Fibroblast of lung (primary cell): ENCODE data around the gene ZFAND5. TPM values are rescaled to one million over a fixed set of nuclear protein-coding genes. Genes with fewer than 3 reads are reported as not detected.

Experiments
- DNase-seq, 2 donors: peaks; one replicate each; pipeline versions ENCODE4 v3.0.0 to v3.0.0-alpha.2; 2010; ENCODE audit warnings: low read depth in 2 of 2
- H2AFZ ChIP-seq: 2 replicates; pipeline ENCODE4 v1.5.1; 2012; ENCODE audit warnings: low read length, control low read depth, inconsistent platforms
- H3K27ac ChIP-seq: 2 replicates; pipeline ENCODE4 v1.5.1; 2011; ENCODE audit warnings: low read length, control low read depth; ENCODE audit not compliant: insufficient read depth
- H3K27me3 ChIP-seq: 2 replicates; pipeline ENCODE4 v1.5.1; 2011; ENCODE audit warnings: mild to moderate bottlenecking, low read length; ENCODE audit not compliant: control insufficient read depth, insufficient read depth
- H3K36me3 ChIP-seq: 2 replicates; pipeline ENCODE4 v1.5.1; 2011; ENCODE audit warnings: low read length; ENCODE audit not compliant: control insufficient read depth, insufficient read depth
- H3K4me1 ChIP-seq: 2 replicates; pipeline ENCODE4 v1.5.1; 2011; ENCODE audit warnings: low read length; ENCODE audit not compliant: control insufficient read depth, insufficient read depth; ENCODE audit errors: extremely low read depth
- H3K4me2 ChIP-seq: 2 replicates; pipeline ENCODE4 v1.5.1; 2011; ENCODE audit warnings: low read length, control low read depth; ENCODE audit not compliant: insufficient read depth; ENCODE audit errors: extremely low read depth
- H3K4me3 ChIP-seq, 4 experiments: fragments of 200-600 bp in 1 of 4; sonication (generic) in 1 of 4; replicated peaks in 1 of 4; 2 replicates each; pipeline ENCODE4 v1.5.1; 2011 to 2016; ENCODE audit warnings: low read length in 4 of 4, low read depth in 3 of 4, mild to moderate bottlenecking in 3 of 4, control low read depth in 2 of 4, inconsistent platforms in 1 of 4, mixed read lengths in 1 of 4; ENCODE audit not compliant: insufficient read depth in 1 of 4; ENCODE audit errors: control extremely low read depth in 1 of 4
- H3K79me2 ChIP-seq: 2 replicates; pipeline ENCODE4 v1.5.1; 2012; ENCODE audit warnings: mild to moderate bottlenecking, low read length, inconsistent platforms; ENCODE audit not compliant: control insufficient read depth, insufficient read depth
- H3K9ac ChIP-seq: 2 replicates; pipeline ENCODE4 v1.5.1; 2011; ENCODE audit warnings: mild to moderate bottlenecking, low read length, control low read depth; ENCODE audit not compliant: insufficient read depth
- H3K9me3 ChIP-seq: 2 replicates; pipeline ENCODE4 v1.5.1; 2012; ENCODE audit warnings: low read depth, low read length; ENCODE audit not compliant: control insufficient read depth, insufficient read depth
- H4K20me1 ChIP-seq: 2 replicates; pipeline ENCODE4 v1.5.1; 2011; ENCODE audit warnings: low read length; ENCODE audit not compliant: control insufficient read depth, insufficient read depth; ENCODE audit errors: extremely low read depth
- CTCF ChIP-seq, 2 donors: IDR thresholded peaks in 1 of 2; conservative IDR thresholded peaks in 1 of 2; 1 replicate in 1 of 2; 2 replicates in 1 of 2; pipeline ENCODE4 v1.5.1; 2011 to 2012; ENCODE audit warnings: low read length in 2 of 2, control low read depth in 1 of 2, inconsistent platforms in 1 of 2, low read depth in 1 of 2, mild to moderate bottlenecking in 1 of 2
- EZH2 ChIP-seq: IDR thresholded peaks from 2 replicates; pipeline ENCODE4 v1.5.1; 2012; ENCODE audit warnings: low read length, control low read depth, mild to moderate bottlenecking; ENCODE audit errors: missing control alignments
- polyA plus RNA-seq, 2 donors: library from polyadenylated mRNA; depleted of rRNA in 1 of 2; stranded (reverse) in 1 of 2; unstranded in 1 of 2; fragments of >200 nt; gene quantifications; 2 replicates each; pipeline ENCODE4 v1.2.1, GENCODE V29; 2011 to 2012; ENCODE audit warnings: missing spikeins in 1 of 2
- total RNA-seq: library from RNA; depleted of rRNA; stranded (reverse); fragments of >200 nt; gene quantifications from 2 replicates; pipeline ENCODE4 v1.2.1, GENCODE V29; 2014

ZFAND5 gene
- total and polyA plus RNA-seq, 2 donors (not counting 1 experiment from before 2014, with no cell fraction given): 153 to 159 TPM

- DNase-seq: peak in 1 of 2 donors; percentile 89
Observed at GRCh38 chr9:72315089-72315509, 49.9 kb downstream of the ZFAND5 start.

GRCh38 chr9:72313507-72313906, 51.5 kb downstream of the ZFAND5 start:
- TF ChIP-seq EZH2 (no peak), CTCF (conservative IDR thresholded peaks at IDR 0.05 in 1 of 2, IDR thresholded peaks at IDR 0.05 in 1 of 2; ENCODE audit: low read depth in 1 of 2, low read length in 2 of 2) (no peak)
- Histone ChIP-seq H3K4me3 (no peak overlapping the region), H3K9ac (no peak overlapping the region), H4K20me1 (no peaks in the 10 kb centered on the region), H3K79me2 (no peaks in the 10 kb centered on the region), H3K36me3 (no peaks in the 10 kb centered on the region), H3K27me3 (no peaks in the 10 kb centered on the region), H3K4me1 (peaks cover 17% of the 10 kb centered on the region), H3K27ac (no peak overlapping the region), H3K9me3 (no peaks in the 10 kb centered on the region), H3K4me2 (no peak overlapping the region), H2AFZ (no peak overlapping the region)
- no peak for DNase-seq

More at GRCh38 chr9:72315089-72315509, 49.9 kb downstream of the ZFAND5 start:
- no peak overlapping the region for H2AFZ ChIP-seq
- TF ChIP-seq CTCF (conservative IDR thresholded peaks at IDR 0.05 in 1 of 2, IDR thresholded peaks at IDR 0.05 in 1 of 2; ENCODE audit: low read depth in 1 of 2, low read length in 2 of 2) (no peak), EZH2 (no peak)
- no peaks in the 10 kb centered on the region for H3K27me3 ChIP-seq
- H3K9ac ChIP-seq: no peak overlapping the region
- no peaks in the 10 kb centered on the region for H3K9me3 ChIP-seq
- no peaks in the 10 kb centered on the region for H3K79me2 ChIP-seq
- H3K4me1 ChIP-seq: peaks cover 17% of the 10 kb centered on the region
- H3K27ac ChIP-seq: no peak overlapping the region
- peak overlapping the region; percentile 21 for H3K4me2 ChIP-seq
- peak overlapping the region in 2 of 4 experiments; percentile 14 to 24 for H3K4me3 ChIP-seq
- H4K20me1 ChIP-seq: no peaks in the 10 kb centered on the region
- H3K36me3 ChIP-seq: no peaks in the 10 kb centered on the region

GRCh38 chr9:72312386-72312987, 52.5 kb downstream of the ZFAND5 start:
- Histone ChIP-seq H3K27me3 (no peaks in the 10 kb centered on the region), H3K4me3 (no peak overlapping the region), H3K79me2 (no peaks in the 10 kb centered on the region), H2AFZ (no peak overlapping the region), H3K4me1 (peaks cover 17% of the 10 kb centered on the region), H3K36me3 (no peaks in the 10 kb centered on the region), H3K4me2 (no peak overlapping the region), H4K20me1 (no peaks in the 10 kb centered on the region), H3K27ac (no peak overlapping the region), H3K9ac (no peak overlapping the region), H3K9me3 (no peaks in the 10 kb centered on the region)
- TF ChIP-seq EZH2: no peak
- TF ChIP-seq CTCF (conservative IDR thresholded peaks at IDR 0.05 in 1 of 2, IDR thresholded peaks at IDR 0.05 in 1 of 2; ENCODE audit: low read depth in 1 of 2, low read length in 2 of 2): no peak
- no peak for DNase-seq
